Measurements from ENCODE around the gene HSF2BP.

- TF ChIP-seq, protein P1, sequence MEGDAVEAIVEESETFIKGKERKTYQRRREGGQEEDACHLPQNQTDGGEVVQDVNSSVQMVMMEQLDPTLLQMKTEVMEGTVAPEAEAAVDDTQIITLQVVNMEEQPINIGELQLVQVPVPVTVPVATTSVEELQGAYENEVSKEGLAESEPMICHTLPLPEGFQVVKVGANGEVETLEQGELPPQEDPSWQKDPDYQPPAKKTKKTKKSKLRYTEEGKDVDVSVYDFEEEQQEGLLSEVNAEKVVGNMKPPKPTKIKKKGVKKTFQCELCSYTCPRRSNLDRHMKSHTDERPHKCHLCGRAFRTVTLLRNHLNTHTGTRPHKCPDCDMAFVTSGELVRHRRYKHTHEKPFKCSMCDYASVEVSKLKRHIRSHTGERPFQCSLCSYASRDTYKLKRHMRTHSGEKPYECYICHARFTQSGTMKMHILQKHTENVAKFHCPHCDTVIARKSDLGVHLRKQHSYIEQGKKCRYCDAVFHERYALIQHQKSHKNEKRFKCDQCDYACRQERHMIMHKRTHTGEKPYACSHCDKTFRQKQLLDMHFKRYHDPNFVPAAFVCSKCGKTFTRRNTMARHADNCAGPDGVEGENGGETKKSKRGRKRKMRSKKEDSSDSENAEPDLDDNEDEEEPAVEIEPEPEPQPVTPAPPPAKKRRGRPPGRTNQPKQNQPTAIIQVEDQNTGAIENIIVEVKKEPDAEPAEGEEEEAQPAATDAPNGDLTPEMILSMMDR (IDR thresholded peaks at IDR 0.05), result no peak
- TF ChIP-seq POLR2A (IDR thresholded peaks at IDR 0.05) (no peak), POLR2AphosphoS5 (IDR thresholded peaks at IDR 0.05) (no peak)
These were observed 10.7 kb upstream of the HSF2BP start for GRCh38 chr21:43669828-43670605.
